ENCODE data around the gene OCA2.
"Not testable (repeated sequence)": the region's sequence is repeated elsewhere in the genome, so short reads cannot be mapped to it uniquely, and the experiment has no call there.

The OCA2 gene

DNA sequence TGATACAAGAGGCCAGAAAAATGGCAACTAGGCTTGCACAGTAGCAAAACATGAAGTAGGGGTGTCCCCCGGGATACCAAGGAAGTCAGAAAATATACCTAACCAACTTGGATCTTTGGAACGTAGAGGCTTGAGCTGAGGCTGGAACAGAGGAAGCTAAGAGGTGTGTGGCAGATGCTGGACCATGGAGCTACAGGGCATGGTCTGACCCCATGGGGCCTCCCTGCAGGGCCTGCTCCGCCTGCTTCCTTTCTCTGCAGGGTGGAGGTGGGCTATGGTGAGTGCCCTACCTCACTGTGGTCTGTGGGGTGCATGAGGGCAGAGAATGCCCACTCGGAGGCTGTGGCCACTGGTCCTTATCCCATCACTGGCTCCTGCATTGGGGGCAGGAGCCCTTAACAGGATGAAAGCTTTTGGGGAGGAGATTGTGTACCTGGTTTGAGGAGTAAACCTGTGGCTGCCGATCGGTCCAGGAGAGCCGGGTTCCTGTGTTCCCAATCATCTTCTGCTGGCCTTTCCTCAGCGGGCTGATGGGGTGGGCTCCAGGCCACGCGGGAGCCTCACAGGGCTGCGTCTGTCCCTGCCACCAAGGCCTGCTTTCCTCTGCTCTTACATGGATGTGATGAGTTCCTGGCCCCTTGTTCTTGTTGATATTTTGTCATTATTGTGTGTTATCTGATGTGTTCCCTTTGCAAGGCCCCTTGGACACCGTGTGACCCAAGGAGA lies 96.8 kb downstream of the OCA2 start:
- no peak for DNase-seq

- no peak for DNase-seq
These were observed 97.5 kb downstream of the OCA2 start for GRCh38 chr15:28001641-28002040.

GRCh38 chr15:27993996-27994780 lies 104.9 kb downstream of the OCA2 start:
- DNase-seq, result no peak

DNA sequence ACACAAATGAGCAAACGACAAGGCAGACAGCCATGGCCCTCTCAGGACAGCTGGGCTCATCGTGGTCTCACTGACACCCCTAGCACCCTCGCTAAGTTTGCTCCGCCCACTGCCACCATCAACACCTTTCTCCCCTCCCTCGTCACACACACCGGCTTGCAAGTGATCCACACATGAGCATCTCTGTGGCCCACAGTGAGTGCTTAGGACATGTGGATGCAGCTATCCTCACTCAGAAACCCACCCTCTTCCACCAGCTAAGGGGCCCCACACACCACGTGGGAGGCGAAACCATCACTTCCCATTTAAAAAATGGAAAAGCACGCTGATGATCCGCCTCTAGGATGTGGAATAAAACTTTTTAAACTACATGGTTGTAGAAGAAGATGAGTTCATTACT lies 105.6 kb downstream of the OCA2 start:
- no peak for DNase-seq

DNA sequence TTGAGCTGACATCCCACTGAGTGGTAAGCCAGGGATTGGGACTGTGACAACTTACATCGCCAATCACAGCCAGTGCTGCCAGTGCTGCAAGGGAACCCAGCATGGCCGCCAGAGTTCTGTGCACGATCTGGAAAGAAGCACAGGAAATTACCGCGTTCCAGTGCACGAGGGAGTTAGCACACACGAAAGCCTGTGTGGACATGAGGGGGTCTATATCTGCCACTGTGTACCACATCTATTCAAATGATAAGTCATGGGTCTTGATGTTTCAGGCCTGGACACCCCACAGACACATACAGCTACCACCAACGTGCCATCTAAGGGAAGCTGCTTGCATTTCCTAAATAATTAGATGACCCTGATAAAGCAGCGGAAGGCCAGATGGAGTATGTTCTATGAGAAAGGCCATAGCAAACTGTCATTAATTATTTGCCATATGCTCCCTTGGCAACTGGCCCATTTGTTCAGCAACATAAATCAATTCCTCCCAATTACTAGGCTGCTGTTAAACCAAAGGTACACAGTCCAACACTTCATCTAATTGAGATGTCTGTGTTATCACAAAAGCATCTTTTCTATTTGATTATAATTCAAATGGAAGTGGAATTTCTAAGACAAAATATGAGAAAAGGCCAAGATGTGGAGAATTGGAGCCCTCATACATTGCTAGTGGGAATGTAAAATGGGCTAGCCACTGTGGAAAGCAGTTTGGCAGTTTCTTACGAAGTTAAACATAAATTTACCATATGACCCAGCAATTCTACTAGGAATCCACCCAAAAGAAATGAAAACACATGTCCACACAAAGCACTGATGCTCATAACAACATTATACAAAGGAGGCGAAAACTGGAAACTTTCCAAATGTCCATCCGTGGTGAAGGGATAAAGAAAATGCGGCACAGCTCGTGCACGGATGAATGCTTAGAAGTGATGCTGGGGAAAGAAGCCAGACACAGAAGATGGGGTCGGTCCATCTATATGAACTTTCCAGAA lies 108.3 kb downstream of the OCA2 start:
- peak; percentile 32 for DNase-seq

DNA sequence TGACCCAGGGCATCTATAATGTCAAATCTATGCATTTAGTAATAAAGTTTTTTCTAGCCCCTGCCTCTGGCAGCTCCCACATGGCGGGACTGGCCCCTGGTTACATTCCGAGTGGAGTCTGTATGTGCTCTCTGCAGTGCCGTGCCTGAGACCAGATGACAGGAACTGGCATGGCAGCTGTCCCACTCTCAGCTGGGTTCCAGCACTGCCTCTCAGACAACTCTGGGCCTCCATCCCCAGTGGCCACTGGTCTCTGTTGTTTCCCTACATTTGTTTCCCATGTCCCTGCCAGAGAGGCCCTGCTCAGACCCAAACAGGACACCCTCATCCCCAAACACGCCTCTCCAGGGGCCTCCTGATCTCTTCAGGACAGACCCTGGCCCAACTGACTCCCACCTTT lies 109.3 kb downstream of the OCA2 start:
- no peak for DNase-seq

- DNase-seq, result no peak
These were observed 109.7 kb downstream of the OCA2 start for GRCh38 chr15:27989427-27989826.

DNA sequence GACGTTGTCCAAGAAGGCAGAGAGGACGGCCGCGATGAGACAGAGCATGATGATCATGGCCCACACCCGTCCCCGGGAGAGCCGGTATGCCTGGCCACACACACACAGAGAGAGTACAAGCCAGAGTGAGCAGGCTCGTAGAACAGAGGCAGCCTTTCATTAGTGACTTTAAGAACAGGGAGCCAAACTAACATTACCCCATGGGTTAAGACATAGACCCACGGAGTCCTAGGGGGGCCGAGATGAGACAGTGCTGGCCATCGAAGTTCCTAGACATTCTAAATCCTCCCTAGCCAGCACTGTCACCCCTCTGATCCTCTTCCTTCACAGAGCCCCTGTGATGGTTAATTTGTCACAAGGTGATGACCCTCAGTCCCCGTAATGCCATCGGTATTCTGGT lies 114.0 kb downstream of the OCA2 start:
- no peak for DNase-seq

DNA sequence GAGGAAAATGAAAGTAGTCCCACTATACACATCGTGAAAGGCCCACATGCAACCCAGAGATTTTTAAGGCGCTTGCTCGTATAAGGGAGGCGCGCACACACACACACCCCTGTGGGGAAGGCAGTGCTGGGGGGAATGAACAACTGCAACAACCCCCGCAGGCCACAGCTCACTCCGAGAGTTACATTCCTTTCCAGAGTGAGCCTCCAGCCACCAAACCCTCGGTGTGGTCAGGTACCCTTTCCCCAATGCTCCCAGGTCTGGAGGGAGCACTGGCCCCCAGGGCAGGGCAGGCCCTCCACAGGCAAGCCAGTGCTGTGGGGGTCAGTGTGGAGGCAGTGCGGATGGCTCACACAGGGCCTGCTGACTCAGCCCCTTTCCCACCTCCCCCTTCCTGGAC lies 115.6 kb downstream of the OCA2 start:
- DNase-seq, result no peak

GRCh38 chr15:27977696-27978095 lies 121.4 kb downstream of the OCA2 start:
- DNase-seq, result no peak

- DNase-seq, result no peak
These were observed 125.2 kb downstream of the OCA2 start for GRCh38 chr15:27973886-27974285.

GRCh38 chr15:27970661-27971392 lies 128.3 kb downstream of the OCA2 start:
- DNase-seq, result no peak

- no peak for DNase-seq
These were observed 131.6 kb downstream of the OCA2 start for GRCh38 chr15:27967541-27967940.

- no peak for DNase-seq
These were observed 133.6 kb downstream of the OCA2 start for GRCh38 chr15:27965546-27965945.

DNA sequence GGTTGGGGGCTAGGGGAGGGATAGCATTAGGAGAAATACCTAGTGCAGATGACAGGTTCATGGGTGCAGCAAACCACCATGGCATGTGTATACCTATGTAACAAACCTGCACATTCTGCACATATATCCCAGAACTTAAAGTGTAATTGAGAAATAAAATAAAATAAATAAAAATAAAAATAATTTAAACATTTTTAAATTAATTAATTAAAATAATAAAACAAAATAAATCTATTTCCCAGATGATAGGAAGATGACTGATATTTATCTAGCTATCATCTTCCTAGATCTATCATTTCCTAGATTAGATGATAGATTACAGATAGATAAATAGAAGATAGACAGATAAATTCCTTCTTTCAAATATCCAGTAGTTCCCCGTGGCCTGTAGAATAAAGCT lies 137.3 kb downstream of the OCA2 start:
- DNase-seq, result no peak

DNA sequence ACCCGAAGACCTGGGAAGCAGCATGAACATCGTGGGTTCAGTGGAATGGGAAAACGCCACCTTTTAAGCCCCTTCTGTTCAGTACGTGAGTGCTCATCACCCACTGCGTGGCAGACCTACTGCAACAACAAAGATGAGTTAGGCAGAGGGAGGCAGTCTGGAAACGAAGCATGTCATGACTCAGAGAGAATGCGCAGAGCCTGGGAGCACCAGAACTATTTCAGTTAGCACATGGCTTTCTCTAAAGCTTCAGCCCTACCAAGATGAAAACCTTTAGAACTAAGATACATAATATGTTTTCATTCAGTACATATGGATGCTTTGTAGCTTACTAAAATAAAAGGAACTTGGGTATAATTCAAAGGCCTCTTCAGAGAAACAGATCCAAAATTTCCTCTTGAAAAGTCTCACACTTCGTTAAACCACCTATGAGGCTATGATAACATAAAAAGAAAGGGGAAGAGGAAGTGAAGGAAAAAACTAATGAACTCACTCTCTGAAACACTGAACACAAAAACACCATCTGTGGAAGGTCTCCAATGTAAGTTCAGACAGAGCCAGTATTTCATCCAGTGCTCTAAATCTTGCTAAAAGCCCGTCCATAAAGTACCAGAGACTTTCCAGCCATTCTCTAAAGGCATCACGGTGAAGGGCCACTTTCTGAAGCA lies 140.1 kb downstream of the OCA2 start:
- DNase-seq, result no peak

DNA sequence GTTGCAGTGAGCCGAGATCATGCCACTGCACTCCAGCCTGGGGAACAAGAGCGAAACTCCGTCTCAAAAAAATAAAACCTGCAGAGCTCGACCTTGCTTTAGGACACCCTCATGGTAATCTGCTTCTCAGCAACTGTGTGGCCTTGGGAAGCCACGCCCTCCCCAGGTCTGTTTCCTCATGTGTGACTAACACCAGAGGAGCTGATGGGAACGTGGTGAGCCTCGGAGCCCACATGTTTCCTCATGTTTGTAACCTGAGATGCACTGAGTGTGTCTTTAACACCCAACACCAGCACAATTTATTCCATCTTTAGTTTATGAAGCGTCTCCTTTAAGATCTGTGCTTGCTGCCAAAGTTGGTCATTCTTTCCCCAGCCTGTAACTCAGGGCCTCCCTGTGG lies 142.8 kb downstream of the OCA2 start:
- DNase-seq, result no peak

DNA sequence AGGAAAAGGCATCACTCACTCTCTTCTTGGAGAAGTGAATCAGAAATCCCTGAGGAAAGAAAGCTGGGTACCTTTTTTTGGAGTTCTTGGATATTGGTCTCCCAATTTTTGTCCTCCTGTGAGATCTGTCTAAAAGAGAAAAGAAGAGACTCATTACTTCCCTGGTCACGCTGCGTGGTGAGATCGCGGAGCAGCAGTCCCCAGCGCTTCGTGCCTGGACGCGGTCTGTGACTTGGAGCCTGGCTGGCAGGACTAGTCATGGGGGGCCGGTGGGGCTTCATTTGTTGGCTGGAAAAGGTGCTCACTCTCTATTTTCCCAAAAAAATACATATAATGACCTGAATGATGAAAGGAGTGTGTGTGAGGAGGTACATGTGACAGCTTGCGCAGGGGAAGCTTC lies 144.0 kb downstream of the OCA2 start:
- DNase-seq, result no peak

GRCh38 chr15:27952593-27952992 lies 146.5 kb downstream of the OCA2 start:
- not testable (repeated sequence) for DNase-seq

GRCh38 chr15:27951191-27951890 lies 147.8 kb downstream of the OCA2 start:
- no peak for DNase-seq

GRCh38 chr15:27949089-27949488 lies 150.0 kb downstream of the OCA2 start:
- no peak for DNase-seq

All from right kidney (tissue), 1 donor.